ENCODE measurements around the gene RASGRF1.
"Not testable (repeated sequence)": the region's sequence is repeated elsewhere in the genome, so short reads cannot be mapped to it uniquely, and the experiment has no call there.

The RASGRF1 gene

GRCh38 chr15:78947506-78947905, 143.1 kb downstream of the RASGRF1 start:
- no peak for DNase-seq

- DNase-seq = no peak
These were observed 144.1 kb downstream of the RASGRF1 start for GRCh38 chr15:78946493-78946892.

GRCh38 chr15:78944669-78945407, 145.7 kb downstream of the RASGRF1 start, which contains the start of gene CTSH:
Gene CTSH (minus strand): TSS chr15:78945046. CDS start chr15:78944981, 65 bp downstream.
- DNase-seq = peak; percentile 46

GRCh38 chr15:78944202-78944625, 146.4 kb downstream of the RASGRF1 start:
- no peak for DNase-seq

GRCh38 chr15:78943692-78944091, 146.9 kb downstream of the RASGRF1 start:
- DNase-seq = no peak

GRCh38 chr15:78942741-78943140, 147.8 kb downstream of the RASGRF1 start:
- DNase-seq = no peak

- DNase-seq = no peak
These were observed 151.7 kb downstream of the RASGRF1 start for GRCh38 chr15:78938658-78939488.

GRCh38 chr15:78937132-78937739, 153.3 kb downstream of the RASGRF1 start:
- no peak for DNase-seq

GRCh38 chr15:78934655-78935023, 155.9 kb downstream of the RASGRF1 start:
- DNase-seq = no peak

- peak; percentile 33 for DNase-seq
These were observed 156.5 kb downstream of the RASGRF1 start for GRCh38 chr15:78933823-78934654.

GRCh38 chr15:78933187-78933822, 157.3 kb downstream of the RASGRF1 start:
- no peak for DNase-seq

GRCh38 chr15:78932258-78932808, 158.2 kb downstream of the RASGRF1 start:
- DNase-seq = no peak

- no peak for DNase-seq
These were observed 158.9 kb downstream of the RASGRF1 start for GRCh38 chr15:78931439-78932257.

- DNase-seq = peak; percentile 5
These were observed 159.8 kb downstream of the RASGRF1 start for GRCh38 chr15:78930577-78931388.

GRCh38 chr15:78929536-78930264, 160.9 kb downstream of the RASGRF1 start:
- no peak for DNase-seq

- DNase-seq = no peak
These were observed 161.9 kb downstream of the RASGRF1 start for GRCh38 chr15:78928616-78929093.

- DNase-seq = not testable (repeated sequence)
These were observed 162.4 kb downstream of the RASGRF1 start for GRCh38 chr15:78928176-78928575.

- no peak for DNase-seq
These were observed 163.3 kb downstream of the RASGRF1 start for GRCh38 chr15:78927077-78927790.
